COLO668 (cell line): ENCODE data around the gene COL27A1.
"Not testable (repeated sequence)": the region's sequence is repeated elsewhere in the genome, so short reads cannot be mapped to it uniquely, and the experiment has no call there.

Source experiments
- DNase-seq: peaks from one replicate; lab custom pipeline; 2025; ENCODE audit not compliant: unreplicated experiment; lab: John Stamatoyannopoulos, UW

Gene COL27A1

DNA sequence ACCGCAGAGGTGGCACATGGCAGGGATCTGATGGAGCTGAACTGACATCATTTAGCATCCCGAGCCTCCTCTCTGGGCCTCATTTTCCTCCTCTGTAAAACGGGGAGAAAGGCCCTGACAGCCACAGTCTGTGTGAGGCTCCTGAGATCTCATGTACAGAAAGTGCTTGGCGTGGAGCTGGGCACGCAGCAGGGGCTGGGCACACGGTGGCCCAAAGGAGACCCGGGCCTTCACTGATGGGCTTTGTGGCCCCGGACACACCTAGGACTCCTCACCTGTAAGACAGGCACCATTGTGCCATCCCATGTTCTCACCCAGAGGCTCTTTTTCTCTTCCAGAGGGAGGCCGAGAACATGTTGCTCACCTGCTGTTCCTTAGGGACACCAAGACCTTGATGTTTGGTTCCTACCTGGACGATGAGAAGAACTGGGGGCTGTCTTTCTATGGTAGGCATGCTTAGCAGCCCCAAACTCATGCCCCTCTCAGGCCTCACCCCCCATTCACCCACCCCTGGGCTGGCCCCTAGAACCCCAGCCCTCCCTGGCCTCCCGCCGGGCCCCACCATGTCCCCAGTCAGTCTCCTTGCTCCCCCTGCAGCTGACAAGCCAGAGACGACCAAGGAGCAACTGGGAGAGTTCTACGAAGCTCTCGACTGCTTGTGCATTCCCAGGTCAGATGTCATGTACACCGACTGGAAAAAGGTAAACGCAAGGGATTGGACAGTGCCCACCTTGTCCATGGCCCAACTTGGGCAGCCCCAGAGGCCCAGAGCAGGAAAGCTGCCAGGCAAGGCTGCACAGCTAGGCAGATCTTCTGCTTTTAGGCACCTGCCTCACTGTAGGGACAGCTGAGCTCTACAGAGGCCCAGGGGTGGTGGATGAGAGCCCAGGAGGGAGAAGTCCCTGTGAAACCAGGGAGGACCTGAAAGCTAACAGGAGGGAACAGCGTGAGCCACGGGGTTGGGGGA lies 176.2 kb downstream of the COL27A1 start:
- not testable (repeated sequence) for DNase-seq

- DNase-seq, result not testable (repeated sequence)
Measured at GRCh38 chr9:114332474-114333040, 177.2 kb downstream of the COL27A1 start.

- not testable (repeated sequence) for DNase-seq
Measured at GRCh38 chr9:114333718-114334117, 178.4 kb downstream of the COL27A1 start.

DNA sequence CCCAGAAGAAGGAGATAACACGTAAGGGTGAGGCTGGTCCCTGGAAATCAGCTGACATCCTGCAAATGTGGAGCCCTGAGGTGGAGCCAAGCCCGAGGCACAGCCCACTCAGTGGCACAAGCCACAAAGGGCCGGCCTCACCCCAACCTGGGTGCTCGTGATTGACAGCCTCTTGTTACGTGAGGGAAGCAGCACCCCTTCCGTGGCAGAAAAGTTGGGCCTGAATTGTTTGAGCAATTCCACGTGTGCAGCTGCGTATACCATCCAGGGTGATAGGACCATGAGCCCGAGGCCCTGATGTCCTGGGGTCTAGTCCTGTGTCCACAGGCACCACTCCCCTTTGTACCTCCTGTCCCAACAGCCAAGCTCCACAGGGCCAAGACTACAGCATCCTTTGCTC lies 179.2 kb downstream of the COL27A1 start:
- DNase-seq, result no peak

DNA sequence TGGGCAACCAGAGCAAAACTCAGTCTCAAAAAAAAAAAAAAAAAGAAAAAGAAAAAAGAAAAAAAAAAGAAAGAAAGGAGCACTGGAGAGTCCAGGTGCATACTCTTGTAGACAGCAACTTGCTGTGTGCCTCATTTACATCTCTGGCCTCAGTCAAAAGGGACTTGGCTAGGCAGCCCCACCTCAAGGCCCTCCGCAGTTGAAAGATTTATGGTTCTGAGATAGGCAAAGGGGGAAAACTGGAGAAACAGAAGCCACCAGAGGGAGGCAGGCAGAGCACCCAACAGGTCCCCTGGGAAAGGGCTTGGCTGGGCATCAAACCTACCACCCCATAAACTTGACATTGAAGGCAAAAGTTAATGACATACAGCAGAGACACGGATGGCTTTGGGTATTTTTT lies 180.4 kb downstream of the COL27A1 start:
- no peak for DNase-seq

GRCh38 chr9:114336157-114336556 lies 180.8 kb downstream of the COL27A1 start:
- DNase-seq, result no peak

GRCh38 chr9:114336699-114337395 lies 181.5 kb downstream of the COL27A1 start:
- DNase-seq, result no peak

GRCh38 chr9:114338187-114338586 lies 182.8 kb downstream of the COL27A1 start:
- DNase-seq, result no peak

DNA sequence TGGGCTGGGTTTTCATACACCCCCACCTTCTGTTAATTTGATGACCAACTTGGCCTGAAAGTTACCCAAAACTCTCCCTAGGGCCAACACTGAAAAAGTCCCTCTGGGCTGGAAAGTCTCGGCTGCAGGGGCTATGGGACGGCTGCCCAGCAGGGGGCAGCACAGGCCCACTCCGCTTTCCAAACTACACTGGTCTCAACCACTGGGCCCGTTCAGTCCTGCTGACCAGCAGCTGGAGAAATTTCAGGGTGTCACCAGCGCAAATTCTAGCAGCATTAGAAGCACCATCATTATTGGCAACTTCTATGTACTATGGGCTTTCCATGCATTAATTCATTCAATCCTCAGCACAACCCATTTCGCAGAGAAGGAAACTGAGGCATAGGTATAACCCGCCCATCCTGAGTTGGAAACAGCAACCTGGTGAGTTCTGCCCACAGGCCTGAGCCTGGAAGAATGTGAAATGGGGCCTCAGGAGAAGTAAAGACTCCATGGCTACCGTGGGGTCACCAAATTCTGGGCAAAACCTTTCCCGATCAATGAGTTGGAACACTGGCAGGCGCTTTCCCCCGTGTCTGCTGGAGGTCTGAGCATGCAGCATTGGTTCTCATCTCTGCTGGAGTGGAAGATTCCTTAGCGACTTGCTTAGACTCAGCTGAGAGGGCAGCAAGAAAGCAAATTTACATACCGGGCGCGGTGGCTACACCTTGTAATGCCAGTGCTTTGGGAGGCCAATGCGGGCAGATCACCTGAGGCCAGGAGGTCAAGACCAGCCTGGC lies 184.0 kb downstream of the COL27A1 start:
- peak; percentile 26 for DNase-seq

- no peak for DNase-seq
Measured at GRCh38 chr9:114341152-114341830, 186.0 kb downstream of the COL27A1 start.

DNA sequence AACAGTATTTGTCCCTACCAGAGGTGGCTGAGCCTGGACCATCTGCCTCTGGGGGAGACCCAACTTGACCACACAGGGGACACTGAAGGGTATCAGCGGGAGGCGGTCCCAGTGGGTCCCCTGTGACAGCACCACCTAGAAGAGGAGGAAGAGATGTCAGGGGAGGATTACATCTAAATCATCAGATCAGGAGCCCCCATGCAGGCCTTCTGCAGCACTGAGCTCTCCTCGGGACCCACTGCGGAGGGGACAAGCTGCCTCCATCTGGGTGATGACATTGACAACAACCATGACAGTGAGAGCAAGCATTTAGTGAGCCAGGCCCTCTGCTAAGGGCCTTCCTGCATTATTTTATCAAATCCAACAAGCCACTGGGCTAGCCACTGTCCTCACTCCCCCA lies 186.7 kb downstream of the COL27A1 start:
- DNase-seq, result no peak

DNA sequence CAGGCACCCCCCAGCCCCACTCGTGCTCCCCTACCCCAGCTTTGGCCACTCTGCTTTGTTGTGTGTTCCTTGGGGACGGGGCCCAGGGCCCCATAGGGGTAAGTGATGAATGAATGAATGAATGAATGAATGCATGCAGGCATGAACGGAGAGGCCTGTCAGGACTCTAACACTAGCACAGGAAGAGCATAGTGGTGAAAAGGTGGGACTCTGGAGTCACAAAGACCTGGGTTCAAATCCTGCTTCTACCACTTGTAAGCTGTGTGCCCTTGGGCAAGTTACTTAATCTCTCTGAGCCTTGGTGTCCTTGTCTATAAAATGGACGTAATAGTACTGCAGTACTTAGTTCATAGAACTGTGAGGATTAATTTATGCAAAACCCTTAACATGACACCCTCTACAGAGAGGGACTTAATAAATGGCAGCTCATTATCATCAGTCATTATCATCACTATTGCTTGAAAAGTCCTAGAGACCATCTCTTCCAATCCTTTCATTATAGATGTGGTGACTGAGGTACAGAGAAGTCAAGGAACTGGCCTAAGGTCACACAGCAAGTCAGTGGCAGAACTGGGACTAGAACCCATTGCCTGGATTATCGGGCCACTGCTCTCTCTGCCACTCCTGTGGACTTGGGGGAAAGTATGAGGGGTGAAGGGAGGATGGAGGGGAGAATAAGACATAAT lies 187.6 kb downstream of the COL27A1 start:
- no peak for DNase-seq

DNA sequence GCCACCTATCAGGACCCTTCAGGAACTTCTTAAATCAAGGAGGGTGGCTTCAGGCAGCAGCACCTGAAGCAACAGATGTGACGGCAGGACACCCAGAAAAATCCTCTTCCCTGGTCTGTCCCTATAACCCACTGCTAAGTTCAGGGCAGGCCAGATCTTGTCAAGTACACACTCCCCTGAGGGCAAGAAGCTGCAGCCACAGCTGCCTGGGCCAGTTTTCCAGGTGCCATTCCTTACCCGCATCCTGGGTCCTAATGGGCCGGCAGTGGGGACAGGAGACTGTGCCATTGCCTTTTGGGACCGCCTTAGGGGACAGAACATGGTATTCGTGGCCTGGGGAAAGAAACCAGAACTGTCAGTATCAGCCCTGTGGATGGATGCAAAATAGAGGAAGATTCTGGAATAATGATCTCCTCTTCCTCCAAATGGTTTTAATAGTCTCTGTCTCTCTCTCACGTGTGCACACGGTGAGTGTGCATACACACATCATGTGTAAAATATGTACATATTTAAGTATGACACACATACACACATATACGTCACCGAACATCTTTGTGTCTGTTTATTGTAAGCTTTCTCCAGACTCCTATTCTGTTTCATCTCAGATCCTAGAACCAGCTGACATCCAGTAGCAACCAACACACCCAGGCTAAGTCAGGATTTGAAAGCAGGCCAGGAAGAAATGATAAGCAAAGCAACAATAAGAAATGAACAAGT lies 188.3 kb downstream of the COL27A1 start:
- no peak for DNase-seq

DNA sequence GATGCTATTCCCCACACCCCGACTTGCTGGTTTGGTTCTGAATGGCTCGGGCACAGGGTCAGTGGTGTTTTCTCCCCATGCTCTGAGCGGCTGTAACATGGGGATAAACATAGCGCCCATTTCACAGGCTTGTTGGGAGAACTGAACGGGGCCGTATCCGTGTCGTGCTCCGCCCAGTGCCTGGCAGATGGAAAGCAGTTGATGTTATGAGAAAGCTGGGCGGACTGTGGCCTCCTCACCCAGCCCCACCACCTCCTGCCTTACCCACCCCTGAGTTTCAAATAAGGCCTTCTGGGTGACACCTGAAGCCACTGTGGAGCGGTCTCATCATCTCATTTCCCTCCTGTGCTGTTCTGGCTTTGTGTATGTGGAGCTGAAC lies 188.8 kb downstream of the COL27A1 start:
- no peak for DNase-seq

- no peak for DNase-seq
Measured at GRCh38 chr9:114344692-114345091, 189.4 kb downstream of the COL27A1 start.

DNA sequence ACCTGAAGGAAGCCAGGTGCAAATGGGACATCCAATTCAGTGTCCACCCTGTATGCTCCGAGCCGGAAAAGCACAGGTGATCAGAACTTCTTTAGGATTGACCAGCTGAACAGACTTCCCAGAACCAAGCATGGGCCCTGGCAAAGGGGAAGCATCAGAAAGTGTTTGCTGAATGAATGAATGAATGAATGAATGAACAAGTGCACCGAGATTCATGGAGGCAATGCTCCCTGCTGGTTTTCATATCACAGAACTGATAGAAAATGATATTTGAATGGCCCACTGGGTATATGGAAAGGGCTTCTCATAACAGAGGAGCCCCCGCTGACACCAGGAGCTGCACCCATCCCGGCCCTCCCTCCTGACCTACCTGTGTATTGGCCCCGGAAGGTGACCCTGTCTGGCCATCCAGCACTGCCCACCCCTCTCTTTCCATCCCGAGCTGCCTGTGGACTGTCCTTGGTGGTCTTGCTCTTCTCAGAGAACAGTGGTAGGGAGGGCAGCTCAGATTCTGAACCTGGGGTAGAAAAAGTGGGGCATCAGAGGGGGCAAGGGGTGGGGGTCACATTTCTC lies 190.2 kb downstream of the COL27A1 start:
- DNase-seq, result no peak

DNA sequence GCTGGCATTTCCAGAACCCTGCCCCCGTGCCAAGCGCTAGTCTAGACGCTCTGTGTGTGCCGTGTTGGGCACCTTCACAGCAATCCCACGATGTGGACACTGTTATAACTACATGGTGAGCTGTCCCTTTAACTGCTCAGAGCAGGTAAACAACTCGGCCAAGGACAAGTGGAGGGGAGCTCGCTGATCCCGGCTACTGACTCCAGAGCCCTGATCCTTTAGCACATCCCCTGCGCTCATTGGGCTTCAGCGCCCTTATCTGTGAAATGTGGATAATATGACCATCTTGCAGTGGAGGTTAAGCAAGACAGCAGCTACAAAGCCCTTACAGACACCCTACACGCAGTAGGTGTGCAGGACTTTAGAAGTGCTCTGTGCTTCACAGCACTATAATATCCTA lies 190.8 kb downstream of the COL27A1 start:
- no peak for DNase-seq

- DNase-seq, result no peak
Measured at GRCh38 chr9:114347675-114348074, 192.3 kb downstream of the COL27A1 start.
